Caki2 (cell line): ENCODE results near the gene STYX. TPM values are rescaled to one million over a fixed set of nuclear protein-coding genes. Genes with fewer than 3 reads are reported as not detected.
"Not testable (repeated sequence)": the region's sequence is repeated elsewhere in the genome, so short reads cannot be mapped to it uniquely, and the experiment has no call there.

Source experiments
- DNase-seq: peaks from one replicate; pipeline ENCODE4 v3.0.0-alpha.2; 2015; ENCODE audit warnings: low read depth
- in situ Hi-C: cut with HindIII; loops from 2 replicates; pipeline ENCODE4 v1.10.0; 2016; ENCODE audit warnings: low sequenced_read_pairs, low pct_unique_long_range_greater_than_20kb, mixed read lengths
- total RNA-seq: library from RNA; depleted of rRNA; stranded (reverse); fragments of >200 nt; shearing (Covaris generic); gene quantifications from 2 replicates; pipeline ENCODE4 v1.2.3, GENCODE V29; 2014; ENCODE audit warnings: low replicate concordance

STYX gene
- total RNA-seq, 1 experiment from 2014 or later, result 10.4 TPM

DNA sequence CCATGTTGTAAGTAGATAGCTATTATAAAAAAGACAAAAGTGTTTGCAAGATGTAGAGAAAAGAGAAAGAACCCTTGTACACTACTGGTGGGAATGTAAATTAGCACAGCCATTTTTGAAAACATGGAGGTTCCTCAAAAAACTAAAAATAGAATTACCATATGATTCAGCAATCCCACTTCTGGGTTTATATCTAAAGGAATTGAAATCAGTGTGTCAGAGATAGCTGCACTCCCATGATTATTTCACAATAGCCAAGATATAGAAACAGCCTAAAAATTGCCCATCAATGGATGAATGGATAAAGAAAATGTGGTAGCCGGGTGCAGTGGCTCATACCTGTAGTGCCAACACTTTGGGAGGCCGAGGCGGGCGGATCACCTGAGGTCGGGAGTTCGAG, 13.8 kb upstream of the STYX start:
- in situ Hi-C loops, result no loop called here
- no peak for DNase-seq

- no peak for DNase-seq
These were observed 6.2 kb upstream of the STYX start for GRCh38 chr14:52723514-52724359.

GRCh38 chr14:52724360-52724644, 5.7 kb upstream of the STYX start:
- in situ Hi-C loops, result no loop called here
- no peak for DNase-seq

More at GRCh38 chr14:52723514-52724359, 6.2 kb upstream of the STYX start:
- in situ Hi-C loops, result no loop called here

- in situ Hi-C loops, DNase-seq: not testable (repeated sequence)
These were observed 2.5 kb upstream of the STYX start for GRCh38 chr14:52727509-52727908.

- not testable (repeated sequence) for DNase-seq
These were observed 931 bp upstream of the STYX start for GRCh38 chr14:52729035-52729434.

GRCh38 chr14:52729585-52729924, 411 bp upstream of the STYX start:
- in situ Hi-C loops, result no loop called here

More at GRCh38 chr14:52729035-52729434, 931 bp upstream of the STYX start:
- in situ Hi-C loops, result not testable (repeated sequence)

DNA sequence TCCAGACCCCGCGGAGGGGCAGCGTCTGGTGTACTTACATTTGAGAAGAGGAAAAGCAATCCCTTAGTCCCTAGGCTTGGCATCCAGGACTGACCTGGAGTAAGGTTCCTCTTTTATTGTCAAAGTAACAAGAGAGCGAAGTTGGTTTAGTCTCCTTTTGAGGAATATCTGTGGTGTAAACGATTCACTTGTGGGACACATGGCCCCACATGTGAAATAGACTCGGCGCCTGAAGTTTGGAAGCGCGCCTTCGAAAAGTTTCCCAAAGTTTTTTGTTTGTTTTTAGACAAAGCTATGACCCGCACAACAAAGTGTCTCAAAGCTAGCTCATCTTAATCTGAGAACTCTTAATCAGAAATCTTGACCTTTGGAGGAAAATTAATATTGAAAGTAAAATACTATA, 744 bp downstream of the STYX start:
- DNase-seq, result no peak
- in situ Hi-C loops, result no loop called here

More at GRCh38 chr14:52729585-52729924, 411 bp upstream of the STYX start:
- DNase-seq, result no peak

DNA sequence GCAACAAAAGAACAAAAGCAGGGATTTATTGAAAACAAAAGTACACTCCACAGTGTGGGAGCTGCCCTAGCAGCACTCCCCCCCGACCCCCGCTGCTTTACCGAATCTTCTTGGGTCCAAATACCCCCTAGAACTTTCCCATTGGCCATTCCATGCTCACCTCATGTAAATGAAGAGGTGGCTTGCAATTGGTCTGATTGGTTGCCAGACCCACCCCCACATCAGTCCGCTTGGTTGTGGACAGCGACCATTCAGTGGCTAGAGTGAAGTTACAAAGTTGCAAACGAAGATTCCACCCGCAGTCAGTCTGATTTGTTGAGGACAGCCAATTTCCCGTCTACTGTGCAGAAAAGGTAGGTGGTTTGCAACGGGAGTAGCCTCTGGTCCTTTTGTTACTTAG, 3.9 kb downstream of the STYX start:
- in situ Hi-C loops, result no loop called here
- no peak for DNase-seq

DNA sequence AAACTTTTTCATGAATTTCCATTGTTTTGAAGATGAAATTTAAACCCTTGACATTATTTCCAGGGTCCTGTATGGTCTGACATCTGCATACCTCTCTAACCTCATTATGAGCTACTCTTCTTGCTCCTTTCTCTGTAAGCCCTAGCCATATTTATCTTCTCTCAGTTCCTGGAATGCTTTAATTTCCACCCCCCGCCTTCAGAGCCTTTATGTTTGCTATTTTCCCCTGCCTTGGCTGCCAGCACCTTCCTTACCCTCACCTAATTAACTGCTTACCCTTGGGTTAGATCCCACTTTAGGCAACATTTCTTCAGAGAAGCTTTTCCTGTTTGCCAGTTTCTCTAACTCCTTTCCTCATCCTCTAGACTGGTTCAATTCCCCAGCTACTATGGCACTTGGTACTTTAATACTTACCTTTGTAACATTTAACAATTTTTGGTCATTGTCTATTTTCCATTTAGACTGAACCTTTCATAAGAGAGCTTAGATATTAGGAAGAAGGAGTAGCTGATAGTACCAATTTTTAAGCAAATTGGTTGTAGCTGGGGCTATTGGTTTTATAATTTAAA, 6.0 kb downstream of the STYX start:
- DNase-seq, result no peak
- in situ Hi-C loops, result no loop called here

DNA sequence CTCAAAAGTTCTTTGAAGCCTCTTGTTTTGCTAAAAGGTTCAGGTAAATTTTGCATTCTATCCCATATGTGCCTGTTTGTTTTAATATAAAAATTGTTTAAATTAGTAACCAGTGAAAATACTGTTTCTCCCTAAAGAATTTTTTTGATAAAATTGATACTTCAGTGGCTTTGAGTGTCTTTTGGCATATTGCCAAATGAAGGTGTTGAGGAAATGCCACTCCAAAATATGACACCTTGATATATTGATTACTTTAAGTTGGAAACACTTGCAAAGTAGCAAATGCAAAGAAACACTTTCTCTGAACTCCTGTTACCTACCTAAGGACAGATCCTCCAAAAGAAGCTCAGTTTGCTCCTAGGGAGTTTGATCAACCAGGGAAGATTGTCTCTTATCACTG, 8.4 kb downstream of the STYX start:
- DNase-seq, result no peak
- in situ Hi-C loops, result no loop called here

GRCh38 chr14:52740751-52741150, 10.8 kb downstream of the STYX start:
- in situ Hi-C loops, result no loop called here
- no peak for DNase-seq

DNA sequence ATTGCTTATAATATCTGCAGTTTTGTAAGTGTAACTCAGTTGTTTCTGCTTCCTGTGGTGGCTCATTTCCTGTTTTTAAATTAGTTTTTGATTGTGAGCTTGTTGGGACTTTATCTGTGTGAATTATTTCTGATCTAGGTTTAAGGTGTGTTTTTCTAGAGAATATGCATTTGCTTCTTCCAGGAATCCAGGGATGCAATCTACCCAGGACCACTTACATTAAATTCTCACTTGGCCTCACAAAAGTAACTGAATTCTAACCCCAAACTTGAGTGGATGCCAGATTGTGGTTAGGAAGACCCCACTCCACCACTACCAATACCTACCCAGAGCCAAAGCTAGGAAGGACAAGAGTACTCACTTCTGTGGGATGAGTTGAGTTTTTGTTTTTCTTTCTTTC, 11.9 kb downstream of the STYX start:
- no peak for DNase-seq
- in situ Hi-C loops, result no loop called here

DNA sequence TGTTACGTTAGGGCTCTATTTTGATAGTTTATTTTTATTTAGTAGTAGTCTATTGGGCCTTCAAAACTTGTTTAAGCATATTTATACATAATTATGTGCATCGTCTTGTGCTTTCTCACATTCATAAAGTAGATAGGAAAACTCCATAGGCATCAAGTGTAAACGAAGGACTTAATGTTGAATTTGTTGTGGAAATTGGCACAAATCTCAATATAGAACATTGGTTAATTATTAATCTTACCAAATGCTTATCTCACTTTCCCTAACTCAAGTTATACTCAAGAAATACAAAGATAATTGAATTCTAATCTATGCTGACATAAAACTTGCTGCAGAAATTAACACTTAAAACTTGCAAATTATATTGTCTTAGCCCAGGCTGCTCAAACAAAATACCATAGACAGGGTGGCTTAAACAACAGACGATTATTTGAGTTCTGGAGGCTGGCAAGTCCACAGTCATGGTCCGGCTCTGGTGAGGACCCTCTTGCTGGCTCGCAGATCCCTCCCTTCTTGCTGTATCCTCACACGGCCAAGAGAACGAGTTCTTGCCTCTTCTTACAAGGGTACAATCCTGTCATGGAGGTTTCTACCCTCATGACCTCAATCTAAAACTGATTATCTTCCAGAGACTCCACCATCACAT, 18.8 kb downstream of the STYX start:
- in situ Hi-C loops, result no loop called here
- no peak for DNase-seq

DNA sequence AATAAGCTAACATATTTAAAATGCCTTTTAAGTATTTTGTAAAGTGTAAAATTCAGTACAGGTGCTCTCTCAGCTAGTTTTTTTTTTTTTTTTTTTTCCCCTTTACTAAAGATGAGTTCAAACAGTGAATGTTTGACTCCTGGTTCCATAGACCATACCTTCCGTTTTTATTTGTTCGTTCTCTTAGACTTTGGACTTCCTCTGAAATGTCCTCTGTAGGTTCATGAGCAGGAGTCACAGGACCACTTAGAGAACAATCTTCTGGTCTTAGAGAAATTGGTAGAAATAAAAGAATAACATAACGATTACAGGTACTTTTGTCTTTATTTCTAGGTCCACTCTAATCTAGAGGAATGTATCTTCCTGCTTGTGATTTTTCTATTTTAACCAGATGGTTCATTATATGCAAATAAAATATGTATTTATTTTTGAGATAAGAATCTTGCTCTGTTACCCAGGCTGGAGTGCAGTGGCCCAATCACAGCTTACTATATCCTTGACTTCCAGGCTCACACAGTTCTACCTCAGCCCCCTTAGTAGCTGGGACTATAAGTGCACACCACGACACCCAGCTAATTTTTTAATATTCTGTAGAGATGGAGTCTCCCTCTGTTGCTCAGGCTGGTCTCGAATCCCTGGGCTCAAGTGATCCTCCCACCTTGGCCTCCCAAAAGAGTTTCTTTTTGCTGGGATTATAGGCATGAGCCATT, 25.8 kb downstream of the STYX start:
- in situ Hi-C loops, result no loop called here
- no peak for DNase-seq

DNA sequence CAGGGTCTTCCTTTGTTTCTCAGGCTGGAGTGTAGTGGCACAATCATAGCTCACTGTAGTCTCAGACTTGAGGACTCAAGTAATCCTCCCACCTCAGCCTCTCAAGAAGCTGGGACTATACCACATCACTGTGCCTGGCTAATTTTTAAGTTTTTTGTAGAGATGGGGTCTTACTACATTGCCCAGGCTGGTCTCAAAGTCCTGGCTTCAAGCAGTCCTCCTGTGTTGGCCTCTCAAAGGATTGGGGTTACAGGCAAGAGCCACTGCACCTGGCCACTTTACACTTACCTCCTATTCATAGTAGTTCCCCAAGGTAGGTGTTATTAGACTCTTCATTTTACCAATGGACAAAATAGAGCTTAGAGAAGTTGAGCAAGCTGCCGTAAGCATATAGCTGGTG, 29.2 kb downstream of the STYX start:
- in situ Hi-C loops, result no loop called here
- DNase-seq, result no peak

DNA sequence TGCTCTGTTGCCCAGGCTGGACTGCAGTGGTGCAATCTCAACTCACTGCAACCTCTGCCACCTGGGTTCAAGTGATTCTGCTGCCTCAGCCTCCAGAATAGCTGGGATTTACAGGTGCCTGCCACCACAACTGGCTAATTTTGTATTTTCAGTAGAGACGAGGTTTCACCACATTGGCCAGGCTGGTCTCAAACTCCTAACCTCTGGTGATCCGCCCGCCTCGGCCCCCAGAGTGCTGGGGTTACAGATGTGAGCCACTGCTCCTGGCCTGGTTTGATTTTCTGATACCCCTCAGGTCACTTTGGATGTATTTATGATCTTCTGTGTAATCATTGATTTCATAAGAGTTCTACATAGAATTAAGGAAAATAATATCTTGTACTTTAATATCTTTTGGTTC, 33.0 kb downstream of the STYX start:
- in situ Hi-C loops, DNase-seq: not testable (repeated sequence)

DNA sequence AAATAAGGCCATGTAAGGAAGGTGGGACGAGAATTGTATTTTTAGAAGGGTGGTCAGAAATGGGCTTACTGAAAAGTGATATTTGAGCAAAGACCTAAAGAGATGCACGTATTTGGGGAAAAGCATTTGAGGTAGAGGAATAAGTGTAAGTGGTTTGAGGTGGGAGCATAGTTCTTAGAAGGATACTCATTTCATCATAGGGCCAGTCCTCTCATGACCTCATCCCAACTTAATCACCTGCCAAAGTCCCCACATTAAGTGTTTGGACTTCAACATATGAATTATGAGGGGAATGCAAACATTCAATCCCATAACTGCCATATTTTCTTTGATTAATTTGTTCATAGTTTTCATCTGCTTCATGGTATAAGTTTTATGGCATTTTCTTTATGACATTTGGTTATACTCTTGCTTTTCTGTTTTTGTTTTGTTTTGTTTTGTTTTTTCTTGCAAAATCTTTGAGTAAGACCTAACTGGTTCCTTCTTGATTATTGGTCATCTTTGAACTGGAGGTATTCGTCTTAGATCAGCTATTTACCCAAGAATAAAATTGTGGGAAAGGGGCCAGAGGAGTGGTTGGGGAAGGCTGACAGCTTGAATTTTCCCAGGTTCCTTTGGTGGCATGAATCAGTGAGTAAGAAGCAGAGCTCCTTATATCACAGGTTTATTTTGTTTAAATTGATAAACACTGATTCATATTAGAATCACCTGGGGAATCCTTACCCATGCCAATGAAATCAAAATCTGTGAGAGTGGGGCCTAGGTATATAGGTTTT, 37.3 kb downstream of the STYX start:
- no peak for DNase-seq
- in situ Hi-C loops, result no loop called here

DNA sequence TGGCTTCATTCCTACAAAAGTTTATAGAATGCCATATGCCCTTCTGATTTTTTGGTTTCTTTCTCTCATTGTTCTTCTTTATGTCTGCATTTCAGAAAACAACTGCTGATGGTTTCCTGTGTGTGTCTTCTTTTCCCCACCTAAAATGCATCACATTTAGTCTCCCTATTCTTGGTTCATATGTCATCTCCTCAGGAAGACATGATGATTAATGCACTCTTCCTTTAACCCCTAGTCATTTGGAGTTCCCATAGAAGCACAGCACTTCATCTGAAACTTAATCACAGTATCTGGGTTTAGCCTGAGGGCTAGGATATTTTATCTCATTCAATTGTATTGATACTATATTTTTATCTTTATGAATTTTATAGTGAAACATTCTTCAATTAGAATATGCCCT, 39.9 kb downstream of the STYX start:
- in situ Hi-C loops, result no loop called here
- no peak for DNase-seq
